ENCODE measurements around the gene RHBDD2.
"Not testable (repeated sequence)": the region's sequence is repeated elsewhere in the genome, so short reads cannot be mapped to it uniquely, and the experiment has no call there.

Gene RHBDD2

DNA sequence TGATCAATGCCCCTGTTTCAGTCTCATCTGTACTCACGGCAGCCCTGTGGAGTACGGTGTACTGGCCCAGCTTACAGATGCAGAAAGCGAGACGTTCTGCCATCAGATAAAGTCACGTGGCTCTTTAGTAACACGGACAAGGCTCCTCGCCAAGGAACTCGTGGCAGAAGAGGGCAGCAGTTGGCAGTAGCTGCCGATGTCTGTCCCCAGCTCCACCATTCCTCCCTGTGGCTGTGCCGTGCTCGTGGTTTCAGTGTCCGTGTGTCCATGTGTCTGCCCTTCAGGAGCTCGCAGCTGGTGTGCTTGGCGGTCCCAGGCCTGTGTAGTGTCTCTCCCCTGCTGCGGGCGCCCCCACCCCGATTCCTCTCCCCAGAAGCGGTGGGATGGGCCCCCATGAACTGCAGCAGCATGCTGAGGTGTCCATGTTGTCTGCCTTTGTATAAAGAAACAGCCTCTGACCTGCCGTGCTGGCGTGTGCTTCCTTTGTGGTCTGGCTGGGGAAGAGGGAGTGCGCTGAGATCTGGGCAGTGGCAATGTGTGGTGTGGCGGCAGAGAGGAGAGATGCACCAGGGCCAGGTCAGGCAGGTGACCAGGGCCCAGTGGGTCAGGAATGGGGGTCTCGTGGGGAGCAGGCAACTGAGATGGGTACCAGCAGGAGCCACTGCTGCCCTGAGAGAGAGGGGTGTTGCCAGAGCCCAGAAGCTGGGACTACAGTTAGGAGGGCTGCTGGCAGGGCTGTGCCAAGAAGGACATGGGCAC is 9.8 kb downstream of the RHBDD2 start:
- no peak for TF ChIP-seq ZFX (IDR thresholded peaks at IDR 0.05)
- TF ChIP-seq, protein P1, sequence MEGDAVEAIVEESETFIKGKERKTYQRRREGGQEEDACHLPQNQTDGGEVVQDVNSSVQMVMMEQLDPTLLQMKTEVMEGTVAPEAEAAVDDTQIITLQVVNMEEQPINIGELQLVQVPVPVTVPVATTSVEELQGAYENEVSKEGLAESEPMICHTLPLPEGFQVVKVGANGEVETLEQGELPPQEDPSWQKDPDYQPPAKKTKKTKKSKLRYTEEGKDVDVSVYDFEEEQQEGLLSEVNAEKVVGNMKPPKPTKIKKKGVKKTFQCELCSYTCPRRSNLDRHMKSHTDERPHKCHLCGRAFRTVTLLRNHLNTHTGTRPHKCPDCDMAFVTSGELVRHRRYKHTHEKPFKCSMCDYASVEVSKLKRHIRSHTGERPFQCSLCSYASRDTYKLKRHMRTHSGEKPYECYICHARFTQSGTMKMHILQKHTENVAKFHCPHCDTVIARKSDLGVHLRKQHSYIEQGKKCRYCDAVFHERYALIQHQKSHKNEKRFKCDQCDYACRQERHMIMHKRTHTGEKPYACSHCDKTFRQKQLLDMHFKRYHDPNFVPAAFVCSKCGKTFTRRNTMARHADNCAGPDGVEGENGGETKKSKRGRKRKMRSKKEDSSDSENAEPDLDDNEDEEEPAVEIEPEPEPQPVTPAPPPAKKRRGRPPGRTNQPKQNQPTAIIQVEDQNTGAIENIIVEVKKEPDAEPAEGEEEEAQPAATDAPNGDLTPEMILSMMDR (conservative IDR thresholded peaks at IDR 0.05): no peak
- no peak overlapping the region; the same call in 1 of the 2 replicates for H3K27ac ChIP-seq

DNA sequence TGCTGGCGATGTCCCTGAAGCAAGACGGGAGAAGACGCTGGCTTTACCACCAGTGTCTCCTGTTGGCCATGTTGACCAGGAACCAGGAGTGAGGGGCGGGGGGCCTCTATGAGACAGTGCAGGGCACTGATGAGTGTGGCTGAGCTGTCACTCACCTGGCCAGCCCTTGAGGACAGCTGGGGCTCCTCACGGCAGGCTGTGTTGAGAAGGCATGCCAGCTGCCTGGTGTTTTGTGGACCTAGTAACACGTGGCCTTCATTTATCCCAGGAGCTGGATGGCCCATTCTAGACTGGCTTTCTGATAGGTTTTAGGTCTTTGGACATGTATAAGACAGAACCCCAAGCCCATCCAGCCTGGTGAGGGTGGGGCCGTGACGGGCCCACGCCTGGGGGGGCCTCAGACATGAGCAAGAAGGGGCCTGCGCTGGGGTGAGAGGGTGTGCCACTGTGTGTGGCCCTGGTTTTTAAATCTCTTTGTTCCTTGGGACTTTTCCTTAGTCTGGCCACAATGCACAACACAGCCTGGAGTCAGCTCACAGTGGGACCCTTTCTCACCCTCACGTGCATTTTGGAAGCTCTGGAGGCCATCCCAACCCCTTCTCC is 10.5 kb downstream of the RHBDD2 start:
- no peak for TF ChIP-seq ZFX (IDR thresholded peaks at IDR 0.05)
- TF ChIP-seq, protein P1 (conservative IDR thresholded peaks at IDR 0.05): no peak
- no peak overlapping the region for H3K27ac ChIP-seq

DNA sequence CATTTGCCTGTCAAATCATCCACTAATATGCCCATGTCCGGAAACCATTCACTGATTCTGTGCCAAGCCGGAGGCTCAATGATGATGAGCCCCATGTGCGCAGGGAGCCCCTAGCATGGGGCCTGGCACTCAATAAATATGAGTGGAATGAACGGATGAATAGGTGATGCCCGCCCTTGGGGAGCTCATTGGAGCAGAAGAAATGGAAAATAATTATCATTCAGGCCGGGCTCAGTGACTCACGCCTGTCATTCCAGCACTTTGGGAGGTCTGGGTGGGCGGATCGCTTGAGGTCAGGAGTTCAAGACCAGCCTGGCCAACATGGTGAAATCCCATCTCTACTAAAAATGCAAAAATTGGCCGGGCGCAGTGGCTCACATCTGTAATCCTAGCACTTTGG is 11.0 kb downstream of the RHBDD2 start:
- no peak overlapping the region for H3K27ac ChIP-seq
- TF ChIP-seq, protein P1 (conservative IDR thresholded peaks at IDR 0.05): no peak
- TF ChIP-seq ZFX (IDR thresholded peaks at IDR 0.05): no peak

DNA sequence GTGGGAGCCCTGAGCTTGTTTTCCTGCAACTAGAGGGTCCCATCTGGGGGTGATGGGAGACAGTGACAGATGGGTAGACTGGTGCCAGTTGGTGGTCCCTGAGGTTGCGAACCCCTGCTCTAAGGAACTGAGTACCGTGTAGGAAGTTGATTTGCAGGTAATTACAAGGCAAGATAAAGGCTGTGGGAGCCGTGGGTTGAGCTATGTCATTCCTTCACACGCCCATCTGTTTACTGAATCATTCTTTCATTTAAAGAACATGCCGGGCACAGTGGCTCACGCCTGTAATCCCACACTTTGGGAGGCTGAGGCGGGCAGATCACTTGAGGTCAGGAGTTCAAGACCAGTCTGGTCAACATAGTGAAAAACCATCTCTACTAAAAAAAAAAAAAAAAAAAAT is 12.4 kb downstream of the RHBDD2 start:
- H3K27ac ChIP-seq: not testable (repeated sequence)

DNA sequence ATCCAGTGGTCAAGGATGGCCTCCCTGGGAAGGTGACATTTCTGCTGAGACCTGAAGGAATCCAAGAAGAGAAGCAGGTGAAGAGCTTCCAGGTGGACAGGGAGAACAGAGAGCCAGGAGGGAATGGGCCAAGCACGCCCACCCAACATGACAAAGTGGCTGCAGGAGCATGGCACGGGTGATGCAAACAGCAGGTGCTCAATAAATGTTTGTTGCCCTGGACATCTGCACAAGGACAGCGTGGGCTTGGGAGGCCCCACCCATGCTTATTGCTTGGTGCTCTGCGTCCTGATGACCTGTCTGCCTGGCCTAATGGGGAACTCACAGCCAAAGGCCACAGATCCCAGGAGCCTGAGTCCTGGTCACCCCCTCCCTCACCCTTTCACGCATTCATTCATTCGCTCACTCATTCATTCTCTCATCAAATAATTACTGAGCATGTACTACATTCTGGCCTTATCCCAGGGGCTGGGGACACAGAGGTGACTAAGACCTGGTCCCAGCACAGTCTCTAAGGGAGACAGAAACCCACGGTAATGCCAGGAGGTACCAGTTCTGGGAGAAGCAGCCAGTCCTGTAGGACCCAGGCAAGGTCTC is 13.1 kb downstream of the RHBDD2 start:
- H3K27ac ChIP-seq: no peak overlapping the region
- TF ChIP-seq, protein P1 (conservative IDR thresholded peaks at IDR 0.05): no peak
- no peak for TF ChIP-seq ZFX (IDR thresholded peaks at IDR 0.05)

DNA sequence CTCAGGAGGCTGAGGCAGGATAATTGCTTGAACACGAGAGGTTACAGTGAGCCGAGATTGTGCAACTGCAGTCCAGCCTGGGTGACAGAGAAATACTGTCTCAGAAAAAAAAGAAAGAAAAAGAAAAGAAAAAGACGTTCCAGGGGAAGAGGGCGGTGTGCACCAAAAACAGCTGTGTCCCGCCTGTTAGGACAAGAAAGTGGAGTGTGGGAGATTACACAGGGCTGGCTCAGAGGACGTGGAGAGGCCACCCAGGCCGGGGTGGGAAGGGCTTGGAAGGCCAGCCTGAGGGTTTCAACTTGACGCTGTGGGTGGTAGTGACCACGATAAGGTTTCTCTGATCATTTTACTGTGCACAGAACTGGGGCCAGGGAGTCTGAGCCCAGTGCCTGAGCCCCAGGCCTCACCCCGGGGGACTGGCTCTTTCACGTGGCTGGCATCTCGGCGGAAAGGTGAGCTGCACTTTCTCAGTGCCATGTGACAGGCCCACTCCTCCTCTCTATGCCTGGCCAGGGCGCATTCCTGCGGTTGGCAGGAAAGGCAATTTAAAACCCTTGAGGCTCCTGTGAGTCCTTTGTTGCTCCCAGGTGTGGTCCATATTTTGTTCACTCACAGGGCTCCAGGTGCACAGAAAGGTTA is 13.9 kb downstream of the RHBDD2 start:
- H3K27ac ChIP-seq: no peak overlapping the region
- TF ChIP-seq, protein P1 (conservative IDR thresholded peaks at IDR 0.05): no peak
- TF ChIP-seq ZFX (IDR thresholded peaks at IDR 0.05): no peak

DNA sequence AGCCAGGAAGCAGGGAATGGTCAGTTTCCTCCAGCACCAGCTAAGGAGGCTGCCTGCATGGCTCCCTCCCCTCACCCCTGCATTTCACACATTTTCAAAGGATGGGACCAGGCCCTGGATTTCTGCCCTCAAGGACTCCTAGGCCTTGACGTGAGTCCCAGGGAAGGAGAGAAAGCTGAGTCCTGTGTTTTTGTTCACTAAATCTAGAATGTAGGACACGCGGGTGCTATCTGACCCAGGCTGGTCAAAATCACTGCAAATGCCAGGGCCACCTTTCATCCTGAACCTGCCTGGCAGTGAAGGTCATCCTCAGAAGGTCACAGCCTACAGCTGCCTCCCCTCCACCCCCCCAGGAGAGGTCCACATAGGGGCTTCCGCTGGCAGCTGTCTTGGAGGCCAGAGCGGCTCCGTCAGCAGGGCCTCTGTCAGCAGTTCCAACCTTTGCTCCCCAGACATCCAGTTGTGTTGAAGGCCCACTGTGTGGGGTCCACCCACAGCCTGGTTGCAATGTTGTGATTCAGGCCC is 18.0 kb downstream of the RHBDD2 start:
- H3K27ac ChIP-seq: no peak overlapping the region

More for the DNA sequence above, 18.0 kb downstream of the RHBDD2 start:
- no peak for TF ChIP-seq ZFX (IDR thresholded peaks at IDR 0.05)
- TF ChIP-seq, protein P1 (conservative IDR thresholded peaks at IDR 0.05): no peak

All from C4-2B (cell line).